Liver (tissue), 9 donors: ENCODE measurements around the gene ANKFN1. TPM values are rescaled to one million over a fixed set of nuclear protein-coding genes. Genes with fewer than 3 reads are reported as not detected.

ENCODE experiments used
- DNase-seq: peaks from one replicate; pipeline ENCODE4 v3.0.0-alpha.2; 2017; ENCODE audit warnings: low spot score
- H3K27ac ChIP-seq, 2 donors: one replicate each; pipeline ENCODE4 v1.7.0; 2013; ENCODE audit warnings: inconsistent platforms in 2 of 2, low read length in 2 of 2, control low read depth in 1 of 2, low read depth in 1 of 2, mild to moderate bottlenecking in 1 of 2
- H3K27me3 ChIP-seq, 4 donors: one replicate each; pipeline versions ENCODE4 v1.6.1 to v1.7.0; 2013; ENCODE audit warnings: low read length in 3 of 4, inconsistent platforms in 1 of 4, mild to moderate bottlenecking in 1 of 4, moderate library complexity in 1 of 4; ENCODE audit not compliant: control insufficient read depth in 4 of 4, insufficient read depth in 4 of 4
- H3K36me3 ChIP-seq, 4 donors: one replicate each; pipeline versions ENCODE4 v1.6.1 to v1.7.0; 2013; ENCODE audit warnings: low read length in 3 of 4, mild to moderate bottlenecking in 3 of 4, low read depth in 1 of 4, moderate library complexity in 1 of 4; ENCODE audit not compliant: control insufficient read depth in 4 of 4, insufficient read depth in 3 of 4
- H3K4me1 ChIP-seq, 4 donors: one replicate each; pipeline versions ENCODE4 v1.6.1 to v1.7.0; 2013; ENCODE audit warnings: low read length in 3 of 4, mild to moderate bottlenecking in 3 of 4, moderate library complexity in 1 of 4; ENCODE audit not compliant: control insufficient read depth in 4 of 4, insufficient read depth in 4 of 4
- H3K4me3 ChIP-seq, 3 donors: one replicate each; pipeline versions ENCODE4 v1.6.1 to v1.7.0; 2013; ENCODE audit warnings: low read length in 3 of 3, control low read depth in 1 of 3, low read depth in 1 of 3, mild to moderate bottlenecking in 1 of 3
- H3K9ac ChIP-seq, 2 donors: one replicate each; pipeline ENCODE4 v1.7.0; 2013; ENCODE audit warnings: low read length in 2 of 2, mild to moderate bottlenecking in 2 of 2, moderate library complexity in 2 of 2, control low read depth in 1 of 2, low read depth in 1 of 2
- H3K9me3 ChIP-seq, 4 donors: one replicate each; pipeline versions ENCODE4 v1.6.1 to v1.7.0; 2013; ENCODE audit warnings: low read length in 3 of 4; ENCODE audit not compliant: control insufficient read depth in 4 of 4
- ATF3 ChIP-seq: IDR thresholded peaks from 2 replicates; pipeline ENCODE4 v1.6.1; 2016; ENCODE audit warnings: antibody characterized with exemption
- EGR1 ChIP-seq, 2 donors: IDR thresholded peaks; 2 replicates each; pipeline ENCODE4 v1.6.1; 2016 to 2018; ENCODE audit warnings: antibody characterized with exemption in 2 of 2, low read depth in 2 of 2
- FOXA1 ChIP-seq: IDR thresholded peaks from 2 replicates; pipeline ENCODE4 v1.6.1; 2016; ENCODE audit warnings: antibody characterized with exemption
- FOXA2 ChIP-seq: IDR thresholded peaks from 2 replicates; pipeline ENCODE4 v1.6.1; 2016; ENCODE audit warnings: antibody characterized with exemption
- GABPA ChIP-seq, 2 donors: IDR thresholded peaks in 1 of 2; conservative IDR thresholded peaks in 1 of 2; 2 replicates each; pipeline ENCODE4 v1.6.1; 2016; ENCODE audit warnings: antibody characterized with exemption in 2 of 2, mild to moderate bottlenecking in 1 of 2, moderate library complexity in 1 of 2
- HNF4A ChIP-seq, 2 donors: conservative IDR thresholded peaks; 2 replicates each; pipeline ENCODE4 v1.6.1; 2016; ENCODE audit warnings: antibody characterized with exemption in 2 of 2, mild to moderate bottlenecking in 2 of 2
- HNF4G ChIP-seq: IDR thresholded peaks from 2 replicates; pipeline ENCODE4 v1.6.1; 2016; ENCODE audit warnings: antibody characterized with exemption
- JUND ChIP-seq, 2 donors: IDR thresholded peaks; 2 replicates each; pipeline ENCODE4 v1.6.1; 2016; ENCODE audit warnings: antibody characterized with exemption in 2 of 2
- MAX ChIP-seq: IDR thresholded peaks from 2 replicates; pipeline ENCODE4 v1.6.1; 2016; ENCODE audit warnings: antibody characterized with exemption
- NR2F2 ChIP-seq: IDR thresholded peaks from 2 replicates; pipeline ENCODE4 v1.6.1; 2016; ENCODE audit warnings: antibody characterized with exemption
- RAD21 ChIP-seq, 2 donors: IDR thresholded peaks; 2 replicates each; pipeline ENCODE4 v1.6.1; 2016; ENCODE audit warnings: antibody characterized with exemption in 2 of 2, mild to moderate bottlenecking in 2 of 2
- REST ChIP-seq: IDR thresholded peaks from 2 replicates; pipeline ENCODE4 v1.6.1; 2016; ENCODE audit warnings: antibody characterized with exemption, mild to moderate bottlenecking
- SP1 ChIP-seq: IDR thresholded peaks from 2 replicates; pipeline ENCODE4 v1.6.1; 2018; ENCODE audit warnings: antibody characterized with exemption, mild to moderate bottlenecking
- TAF1 ChIP-seq: conservative IDR thresholded peaks from 2 replicates; pipeline ENCODE4 v1.6.1; 2016; ENCODE audit warnings: antibody characterized with exemption, mild to moderate bottlenecking
- YY1 ChIP-seq: IDR thresholded peaks from 2 replicates; pipeline ENCODE4 v1.6.1; 2016; ENCODE audit warnings: antibody characterized with exemption, mild to moderate bottlenecking
- ZBTB33 ChIP-seq: IDR thresholded peaks from 2 replicates; pipeline ENCODE4 v1.6.1; 2016; ENCODE audit warnings: antibody characterized with exemption
- WGBS: extraction: QIAGEN DNeasy Blood & Tissue Kit; methylation state at CpG from one replicate; pipeline ENCODE4 v1.1.7; 2013; 5-methylcytosine and 5-hydroxymethylcytosine counted together
- polyA plus RNA-seq, 2 donors: library from polyadenylated mRNA; stranded (reverse) in 1 of 2; unstranded in 1 of 2; fragments of 200-250 nt in 1 of 2; fragments of >200 nt in 1 of 2; fragmentation: Nextera tagmentation in 1 of 2; extraction: Ambion mirVana in 1 of 2; gene quantifications; one replicate each; pipeline versions ENCODE4 v1.2.1 to v1.2.3, GENCODE V29; 2013 to 2015
- total RNA-seq, 2 donors: library from RNA; depleted of rRNA; stranded (reverse); fragments of >200 nt; gene quantifications; one replicate each; pipeline ENCODE4 v1.2.3, GENCODE V29; 2014
- TF ChIP-seq, protein P1 (sequence below): fragments of 150-350 bp; IDR thresholded peaks from 2 replicates; pipeline ENCODE4 v1.5.1; 2017; ENCODE audit warnings: improper control_type of control experiment, low read depth, low read length; ENCODE audit not compliant: missing input control
- donor health status: healthy.
- donor health status: healthy.
- donor health status: healthy.
- donor health status: healthy.
- donor health status: healthy.

Gene ANKFN1
- total and polyA plus RNA-seq, 4 donors, result not detected

GRCh38 chr17:56313201-56313600, 159.9 kb downstream of the ANKFN1 start (continued):
- TF ChIP-seq MAX (no peak), HNF4G (no peak), NR2F2 (no peak), EGR1 (IDR thresholded peaks at IDR 0.05; ENCODE audit: low read depth in 2 of 2) (no peak), YY1 (no peak), SP1 (no peak), GABPA (IDR thresholded peaks at IDR 0.05 in 1 of 2, conservative IDR thresholded peaks at IDR 0.05 in 1 of 2) (no peak), RAD21 (IDR thresholded peaks at IDR 0.05) (no peak), FOXA1 (no peak), FOXA2 (no peak)

DNA sequence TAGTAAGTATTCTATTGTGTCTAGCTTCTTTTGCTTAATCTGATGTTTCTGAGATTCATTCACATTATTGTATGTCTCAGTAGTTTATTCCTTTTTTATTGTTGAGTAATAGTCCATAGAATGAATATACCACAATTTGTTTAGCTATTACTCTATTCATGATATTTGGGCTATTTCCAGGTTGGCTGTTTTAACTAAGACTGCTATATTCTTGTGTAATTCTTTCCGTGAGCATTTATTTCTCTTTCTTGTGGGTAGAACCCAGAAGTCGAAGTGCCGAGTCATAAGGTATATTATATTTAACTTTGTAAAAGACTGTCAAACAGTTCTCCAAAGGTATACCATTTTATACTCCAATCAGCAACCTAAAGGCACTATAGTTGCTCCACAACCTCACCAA, 160.8 kb downstream of the ANKFN1 start:
- Histone ChIP-seq H3K27ac (no peak overlapping the region), H3K27me3 (no peaks in the 10 kb centered on the region), H3K36me3 (no peaks in the 10 kb centered on the region), H3K4me1 (no peaks in the 10 kb centered on the region), H3K9ac (no peak overlapping the region), H3K4me3 (no peak overlapping the region), H3K9me3 (no peaks in the 10 kb centered on the region)
- no peak for DNase-seq
- WGBS, result 67% methylated on average over 3 of the region's 3 CpGs
- TF ChIP-seq JUND (IDR thresholded peaks at IDR 0.05), result no peak
- no peak for TF ChIP-seq HNF4G
- TF ChIP-seq MAX, result no peak
- no peak for TF ChIP-seq ATF3
- TF ChIP-seq FOXA2, result no peak
- no peak for TF ChIP-seq ZBTB33
- no peak for TF ChIP-seq GABPA (IDR thresholded peaks at IDR 0.05 in 1 of 2, conservative IDR thresholded peaks at IDR 0.05 in 1 of 2)
- TF ChIP-seq EGR1 (IDR thresholded peaks at IDR 0.05; ENCODE audit: low read depth in 2 of 2), result no peak
- TF ChIP-seq, protein P1, sequence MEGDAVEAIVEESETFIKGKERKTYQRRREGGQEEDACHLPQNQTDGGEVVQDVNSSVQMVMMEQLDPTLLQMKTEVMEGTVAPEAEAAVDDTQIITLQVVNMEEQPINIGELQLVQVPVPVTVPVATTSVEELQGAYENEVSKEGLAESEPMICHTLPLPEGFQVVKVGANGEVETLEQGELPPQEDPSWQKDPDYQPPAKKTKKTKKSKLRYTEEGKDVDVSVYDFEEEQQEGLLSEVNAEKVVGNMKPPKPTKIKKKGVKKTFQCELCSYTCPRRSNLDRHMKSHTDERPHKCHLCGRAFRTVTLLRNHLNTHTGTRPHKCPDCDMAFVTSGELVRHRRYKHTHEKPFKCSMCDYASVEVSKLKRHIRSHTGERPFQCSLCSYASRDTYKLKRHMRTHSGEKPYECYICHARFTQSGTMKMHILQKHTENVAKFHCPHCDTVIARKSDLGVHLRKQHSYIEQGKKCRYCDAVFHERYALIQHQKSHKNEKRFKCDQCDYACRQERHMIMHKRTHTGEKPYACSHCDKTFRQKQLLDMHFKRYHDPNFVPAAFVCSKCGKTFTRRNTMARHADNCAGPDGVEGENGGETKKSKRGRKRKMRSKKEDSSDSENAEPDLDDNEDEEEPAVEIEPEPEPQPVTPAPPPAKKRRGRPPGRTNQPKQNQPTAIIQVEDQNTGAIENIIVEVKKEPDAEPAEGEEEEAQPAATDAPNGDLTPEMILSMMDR, result no peak

DNA sequence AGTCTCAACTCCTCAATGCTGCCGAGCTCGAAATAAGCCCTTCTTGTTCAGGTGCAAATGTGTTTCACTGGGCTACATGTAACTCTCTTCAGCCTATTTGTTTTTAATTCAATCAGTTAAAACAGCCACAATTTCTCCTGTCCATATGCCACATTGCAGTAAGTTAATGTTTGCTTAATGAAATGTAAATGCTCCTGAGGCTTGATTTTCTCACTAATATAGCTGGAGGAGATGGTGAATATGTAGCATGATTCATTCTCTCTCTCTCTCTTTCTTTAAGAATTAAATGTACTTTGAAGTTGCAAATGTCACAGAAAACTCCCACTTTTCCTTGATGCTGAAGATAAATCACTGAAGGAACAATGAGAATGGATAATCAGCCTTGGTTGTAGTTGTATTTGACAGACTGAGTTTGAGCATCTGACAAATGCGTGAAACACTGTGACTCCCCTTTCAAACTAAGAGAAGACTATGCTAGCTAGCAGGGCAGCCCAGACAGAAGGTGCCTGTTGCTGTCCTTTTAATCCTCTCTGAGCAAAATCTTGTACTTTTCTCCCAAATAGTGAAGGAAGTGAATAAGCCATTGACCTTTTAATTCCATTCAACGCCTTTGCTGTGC, 161.8 kb downstream of the ANKFN1 start:
- H3K4me3 ChIP-seq, result no peak overlapping the region
- H3K4me1 ChIP-seq, result no peaks in the 10 kb centered on the region
- no peaks in the 10 kb centered on the region for H3K27me3 ChIP-seq
- no peak overlapping the region for H3K9ac ChIP-seq
- no peak for DNase-seq
- H3K36me3 ChIP-seq, result no peaks in the 10 kb centered on the region
- H3K9me3 ChIP-seq, result no peaks in the 10 kb centered on the region
- H3K27ac ChIP-seq, result no peak overlapping the region
- WGBS, result 71% methylated on average over 4 of the region's 4 CpGs
- TF ChIP-seq YY1 (no peak), RAD21 (IDR thresholded peaks at IDR 0.05) (no peak), NR2F2 (no peak), GABPA (IDR thresholded peaks at IDR 0.05 in 1 of 2, conservative IDR thresholded peaks at IDR 0.05 in 1 of 2) (no peak), FOXA2 (no peak), SP1 (no peak), TAF1 (no peak), EGR1 (IDR thresholded peaks at IDR 0.05; ENCODE audit: low read depth in 2 of 2) (no peak), REST (no peak), HNF4A (conservative IDR thresholded peaks at IDR 0.05) (no peak)
- TF ChIP-seq, protein P1, result no peak
